Activated CD4-positive, alpha-beta T cell treated with anti-CD3 and anti-CD28 coated beads, Interleukin-2, amount 50 U/mL, for 4 hours (primary cell): Measurements from ENCODE around the gene PCDH17.

Source experiments
- DNase-seq, 2 experiments: peaks; one replicate each; pipeline ENCODE4 v3.0.0-alpha.2; 2020

Gene PCDH17

GRCh38 chr13:57739089-57739488, 107.5 kb downstream of the PCDH17 start:
- DNase-seq, result no peak

DNA sequence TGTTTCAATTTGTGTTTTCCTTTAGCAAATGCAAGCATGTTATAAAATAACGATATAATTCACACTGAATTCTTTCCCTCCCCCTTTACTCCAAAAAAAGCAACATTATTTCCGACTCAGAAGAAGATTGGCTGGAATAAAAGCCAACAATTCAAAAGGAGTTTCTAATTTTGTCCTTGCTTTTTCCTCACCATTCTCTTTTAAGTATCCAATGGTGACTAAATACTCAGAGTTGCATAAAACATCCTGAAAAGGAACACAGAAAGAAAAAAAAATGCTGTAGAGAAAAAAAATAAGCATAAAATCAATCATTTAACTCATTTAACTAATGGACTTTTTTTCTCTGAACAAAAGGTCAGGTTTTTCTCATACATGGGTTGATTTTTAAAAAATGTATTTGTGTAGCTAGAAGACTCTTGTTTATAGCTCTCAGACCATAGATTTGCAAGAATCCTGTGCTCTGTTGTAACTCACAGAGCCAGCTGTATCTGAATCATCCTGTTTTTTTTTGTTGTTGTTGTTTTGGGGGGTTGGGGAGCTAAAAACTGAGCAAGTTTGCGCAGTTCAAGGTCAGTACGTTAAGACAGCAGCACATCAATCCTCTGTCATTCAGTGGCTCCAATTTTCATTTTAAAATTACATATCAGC, 108.1 kb downstream of the PCDH17 start:
- DNase-seq, result no peak

DNA sequence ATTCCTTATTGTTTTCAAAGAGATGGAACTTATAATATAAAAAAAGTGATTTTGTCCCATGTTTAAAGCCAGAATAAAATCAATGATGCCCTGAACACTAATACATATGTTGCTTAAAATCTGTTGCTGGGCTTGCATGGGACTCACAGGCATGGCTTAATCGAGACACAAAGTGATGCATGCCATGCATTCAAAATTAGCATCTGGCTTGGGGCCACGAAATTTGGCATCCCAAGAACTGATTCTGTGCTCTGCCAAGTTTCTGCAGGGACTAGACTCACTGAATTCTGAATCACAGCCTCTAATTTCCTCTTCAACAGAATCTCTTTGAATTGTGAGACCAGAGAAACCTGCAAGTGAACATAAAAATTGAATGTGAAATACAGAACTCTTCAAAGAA, 109.2 kb downstream of the PCDH17 start:
- no peak for DNase-seq

DNA sequence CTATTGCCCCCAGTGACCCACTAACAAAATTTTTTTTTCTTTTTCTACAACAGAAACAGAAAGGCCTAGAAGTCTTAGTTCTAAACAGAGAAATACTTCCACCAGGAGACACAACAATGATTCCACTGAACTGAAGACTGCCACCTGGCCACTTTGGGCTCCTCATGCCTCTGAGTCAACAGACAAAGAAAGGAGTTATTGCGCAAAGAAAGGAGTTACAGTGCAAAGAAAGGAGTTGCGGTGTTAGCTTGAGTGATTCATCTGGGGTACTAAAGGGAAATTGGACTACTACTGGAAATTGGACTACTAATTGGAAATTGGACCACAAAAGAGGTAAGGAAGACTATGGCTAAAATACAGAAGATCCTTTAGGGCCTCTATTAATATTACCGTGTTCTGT, 116.6 kb downstream of the PCDH17 start:
- DNase-seq, result no peak

GRCh38 chr13:57760951-57761350, 129.4 kb downstream of the PCDH17 start:
- DNase-seq, result no peak

DNA sequence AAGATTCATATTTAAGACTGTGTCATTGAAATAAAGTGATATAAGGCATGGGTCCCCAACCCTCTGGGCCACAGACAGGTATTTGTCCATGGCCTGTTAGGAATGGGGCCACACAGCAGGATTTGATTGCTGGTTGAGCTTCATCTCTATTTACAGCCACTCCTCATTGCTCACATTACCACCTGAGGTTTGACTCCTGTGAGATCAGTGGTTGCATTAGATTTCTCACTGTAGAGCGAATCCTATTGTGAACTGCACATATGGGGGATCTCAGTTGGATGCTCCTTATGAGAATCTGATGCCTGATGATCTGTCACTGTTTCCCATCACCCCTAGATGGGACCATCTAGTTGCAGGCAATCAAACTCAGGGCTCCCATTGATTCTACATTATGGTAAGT, 132.1 kb downstream of the PCDH17 start:
- DNase-seq, result no peak
